ENCODE results near the gene PRKD3. TPM values are rescaled to one million over a fixed set of nuclear protein-coding genes. Genes with fewer than 3 reads are reported as not detected.
"Not testable (repeated sequence)": the region's sequence is repeated elsewhere in the genome, so short reads cannot be mapped to it uniquely, and the experiment has no call there.

PRKD3 gene
- total and polyA plus RNA-seq, 9 of the 15 experiments (the other 6 are each of a cell fraction or from before 2014, with no cell fraction given) = 4.7 to 26.7 (median 17.0) TPM

- 35% methylated on average over 1 of the region's 1 CpG for WGBS (ENCODE audit: insufficient coverage, low coverage, missing lambda C conversion rate)
- Histone ChIP-seq H3K36me3 (ENCODE audit: control insufficient read depth, insufficient read depth, low read length) (0 out of 3 replicates have a peak, but pooled peaks cover 6% of the 10 kb centered on the region), H3K4me3 (no peak overlapping the region), H3K4me2 (ENCODE audit: insufficient read depth, low read length) (no peak overlapping the region), H3K79me2 (ENCODE audit: control insufficient read depth, insufficient read depth, low read length) (no peaks in the 10 kb centered on the region), H4K20me1 (replicated peaks; ENCODE audit: control insufficient read depth, insufficient read depth, low read length) (no peaks in the 10 kb centered on the region), H3K4me1 (replicated peaks in 1 of 2; ENCODE audit: control insufficient read depth in 2 of 2, insufficient read depth in 2 of 2, low read length in 2 of 2) (no peaks in the 10 kb centered on the region), H3K27ac (ENCODE audit: extremely low read depth, low read depth, low read length) (no peak overlapping the region), H3K9me3 (replicated peaks; ENCODE audit: control insufficient read depth, insufficient read depth, low read depth, low read length) (no peaks in the 10 kb centered on the region), H3K27me3 (ENCODE audit: control insufficient read depth in 2 of 2, insufficient read depth in 2 of 2, low read length in 2 of 2) (no peaks in the 10 kb centered on the region), H3K9ac (ENCODE audit: insufficient read depth in 1 of 2, low read depth in 2 of 2, low read length in 2 of 2) (no peak overlapping the region), H3K9me1 (ENCODE audit: control insufficient read depth, insufficient read depth, low read length) (no peaks in the 10 kb centered on the region), H2AFZ (ENCODE audit: low read depth, low read length) (no peak overlapping the region)
- DNase-seq (ENCODE audit: extremely low read depth in 1 of 4, low spot score in 3 of 4) (no peak), ATAC-seq (no peak), FAIRE-seq (no peak)
- intact Hi-C loops (cut with micrococcal nuclease) = no loop called here
- ChIA-PET CTCF (ENCODE audit: low intra/inter-chr PET ratio) (no interaction called here), POLR2A (no interaction called here)
- no TSS peak for BruUV-seq (replicated peaks)
- in situ Hi-C loops (cut with MboI) = no loop called here
- TF ChIP-seq RAD21 (CRISPR knock-in tag; conservative IDR thresholded peaks at IDR 0.05 in 1 of 2, IDR thresholded peaks at IDR 0.05 in 1 of 2) (no peak), ZBTB7A (IDR thresholded peaks at IDR 0.05; ENCODE audit: borderline replicate concordance, control insufficient read depth, low read depth, low read length) (no peak), RNF2 (IDR thresholded peaks at IDR 0.05) (no peak), TAF9B (IDR thresholded peaks at IDR 0.05; ENCODE audit: partially characterized antibody) (no peak)
Observed at GRCh38 chr2:37295469-37296073, 29.1 kb downstream of the PRKD3 start.

DNA sequence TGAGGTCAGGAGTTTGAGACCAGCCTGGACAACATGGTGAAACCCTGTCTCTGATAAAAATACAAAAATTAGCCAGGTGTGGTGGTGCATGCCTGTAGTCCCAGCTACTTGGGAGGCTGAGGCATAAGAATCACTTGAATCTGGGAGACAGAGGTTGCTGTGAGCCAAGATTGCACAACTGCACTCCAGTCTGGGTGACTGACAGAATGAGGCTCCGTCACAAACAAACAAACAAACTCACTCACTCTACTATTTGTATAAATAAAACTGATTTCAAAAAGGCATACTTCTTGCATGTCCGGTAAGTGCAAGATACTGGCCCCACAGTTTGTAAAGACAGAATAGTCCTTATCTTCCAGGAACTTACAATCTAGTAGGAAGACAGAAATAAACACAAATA, 29.8 kb downstream of the PRKD3 start:
- H2AFZ ChIP-seq (ENCODE audit: low read depth, low read length); H3K27ac ChIP-seq (ENCODE audit: extremely low read depth, low read depth, low read length); ATAC-seq; H3K4me2 ChIP-seq (ENCODE audit: insufficient read depth, low read length); H3K27me3 ChIP-seq (ENCODE audit: control insufficient read depth in 2 of 2, insufficient read depth in 2 of 2, low read length in 2 of 2); intact Hi-C loops (cut with micrococcal nuclease); BruUV-seq (replicated peaks); POLR2A ChIA-PET; in situ Hi-C loops (cut with MboI); DNase-seq (ENCODE audit: extremely low read depth in 1 of 4, low spot score in 3 of 4); H3K9me1 ChIP-seq (ENCODE audit: control insufficient read depth, insufficient read depth, low read length); CTCF ChIA-PET (ENCODE audit: low intra/inter-chr PET ratio); H3K9ac ChIP-seq (ENCODE audit: insufficient read depth in 1 of 2, low read depth in 2 of 2, low read length in 2 of 2); H4K20me1 ChIP-seq (replicated peaks; ENCODE audit: control insufficient read depth, insufficient read depth, low read length); H3K9me3 ChIP-seq (replicated peaks; ENCODE audit: control insufficient read depth, insufficient read depth, low read depth, low read length); H3K36me3 ChIP-seq (ENCODE audit: control insufficient read depth, insufficient read depth, low read length); H3K4me3 ChIP-seq; H3K4me1 ChIP-seq (replicated peaks in 1 of 2; ENCODE audit: control insufficient read depth in 2 of 2, insufficient read depth in 2 of 2, low read length in 2 of 2); H3K79me2 ChIP-seq (ENCODE audit: control insufficient read depth, insufficient read depth, low read length): not testable (repeated sequence)
- 95% methylated on average over 2 of the region's 2 CpGs for WGBS (ENCODE audit: insufficient coverage, low coverage, missing lambda C conversion rate)
- FAIRE-seq = peak; percentile 15
- TF ChIP-seq CEBPB (tag; IDR thresholded peaks at IDR 0.05) = peak; percentile 26; the same call in 1 of the 2 replicates
